Endothelial cell of umbilical vein (primary cell): ENCODE results near the gene SNCA. TPM values are rescaled to one million over a fixed set of nuclear protein-coding genes. Genes with fewer than 3 reads are reported as not detected.

Source experiments
- BruUV-seq: library from RNA; stranded (reverse); fragments of 400-500 nt; replicated peaks from 2 replicates; lab custom pipeline; 2021; lab: Mats Ljungman, UMichigan
- CTCF ChIA-PET: fragments of 300-600, 350-600 bp; sonication (Branson Sonifier 250); formaldehyde crosslinking; loops from one replicate; lab custom pipeline; 2021; ENCODE audit warnings: antibody characterized with exemption, inconsistent platforms; lab: Charles Lee
- POLR2A ChIA-PET: fragments of 300-600, 350-600 bp; sonication (Branson Sonifier 250); formaldehyde crosslinking; loops from one replicate; lab custom pipeline; 2021; ENCODE audit warnings: antibody characterized with exemption, inconsistent platforms; lab: Charles Lee
- DNase-seq: peaks from one replicate; pipeline ENCODE4 v3.0.0-alpha.2; 2011; ENCODE audit warnings: low read depth, low spot score
- FAIRE-seq: peaks from 2 replicates; lab custom pipeline; 2011; peaks lifted over from hg19 to GRCh38; lab: Jason Lieb, UNC
- H2AFZ ChIP-seq: 2 replicates; pipeline ENCODE4 v1.6.0; 2012; ENCODE audit warnings: low read depth, low read length, control low read depth, inconsistent platforms
- H3K27ac ChIP-seq: 2 replicates; pipeline ENCODE4 v1.5.1; 2011; ENCODE audit warnings: low read depth, mild to moderate bottlenecking, control low read depth, low read length, moderate library complexity; ENCODE audit not compliant: insufficient read depth
- H3K27me3 ChIP-seq, 2 experiments: 2 replicates each; pipeline versions ENCODE4 v1.6.0 to v1.6.1; 2011; ENCODE audit warnings: low read length in 2 of 2, mixed read lengths in 1 of 2; ENCODE audit not compliant: control insufficient read depth in 2 of 2, insufficient read depth in 2 of 2
- H3K36me3 ChIP-seq, 2 experiments: 2 replicates in 1 of 2; 3 replicates in 1 of 2; pipeline ENCODE4 v1.5.1; 2011; ENCODE audit warnings: low read length in 2 of 2, mild to moderate bottlenecking in 1 of 2, moderate library complexity in 1 of 2; ENCODE audit not compliant: control insufficient read depth in 2 of 2, insufficient read depth in 2 of 2; ENCODE audit errors: extremely low read depth in 1 of 2
- H3K4me1 ChIP-seq: 3 replicates; pipeline ENCODE4 v1.5.1; 2011; ENCODE audit warnings: mild to moderate bottlenecking, low read length; ENCODE audit not compliant: control insufficient read depth, insufficient read depth; ENCODE audit errors: extremely low read depth
- H3K4me2 ChIP-seq: 2 replicates; pipeline ENCODE4 v1.6.1; 2011; ENCODE audit warnings: low read length, control low read depth, mixed read lengths; ENCODE audit not compliant: insufficient read depth
- H3K4me3 ChIP-seq, 3 experiments: fragments of 200-600 bp in 1 of 3; sonication (generic), shearing (Covaris generic) in 1 of 3; replicated peaks in 1 of 3; 2 replicates each; pipeline ENCODE4 v1.5.1; 2011 to 2016; ENCODE audit warnings: control low read depth in 3 of 3, low read length in 3 of 3, mild to moderate bottlenecking in 2 of 3, inconsistent platforms in 1 of 3, low read depth in 1 of 3, moderate library complexity in 1 of 3; ENCODE audit not compliant: insufficient read depth in 1 of 3
- H3K79me2 ChIP-seq: 2 replicates; pipeline ENCODE4 v1.6.0; 2012; ENCODE audit warnings: low read length, inconsistent platforms; ENCODE audit not compliant: control insufficient read depth, insufficient read depth
- H3K9ac ChIP-seq: replicated peaks from 2 replicates; pipeline ENCODE3; 2011; ENCODE audit warnings: low read length, control low read depth; ENCODE audit not compliant: insufficient read depth; ENCODE audit errors: extremely low read depth
- H3K9me1 ChIP-seq: replicated peaks from 3 replicates; pipeline ENCODE4 v1.6.0; 2011; ENCODE audit warnings: mild to moderate bottlenecking, low read length; ENCODE audit not compliant: control insufficient read depth, insufficient read depth; ENCODE audit errors: extremely low read depth
- H3K9me3 ChIP-seq: replicated peaks from 2 replicates; pipeline ENCODE4 v1.5.1; 2012; ENCODE audit warnings: low read length, inconsistent platforms; ENCODE audit not compliant: control insufficient read depth, insufficient read depth
- H4K20me1 ChIP-seq: replicated peaks from 2 replicates; pipeline ENCODE3; 2011; ENCODE audit warnings: mild to moderate bottlenecking, low read length; ENCODE audit not compliant: control insufficient read depth, insufficient read depth; ENCODE audit errors: extremely low read depth
- EZH2 ChIP-seq: IDR thresholded peaks from 2 replicates; pipeline ENCODE4 v1.6.1; 2012; ENCODE audit warnings: borderline replicate concordance, low read depth, mild to moderate bottlenecking, moderate library complexity, low read length, inconsistent platforms; ENCODE audit not compliant: severe bottlenecking
- FOS ChIP-seq: IDR thresholded peaks from 2 replicates; pipeline ENCODE4 v1.6.1; 2011; ENCODE audit warnings: mild to moderate bottlenecking, low read length, moderate library complexity, borderline replicate concordance; ENCODE audit not compliant: insufficient read depth
- GATA2 ChIP-seq: IDR thresholded peaks from 2 replicates; pipeline ENCODE4 v1.7.0; 2011; ENCODE audit warnings: low read depth, mild to moderate bottlenecking, moderate library complexity, mixed read lengths, low read length; ENCODE audit not compliant: insufficient read length, insufficient read depth
- JUN ChIP-seq: IDR thresholded peaks from 2 replicates; pipeline ENCODE4 v1.6.1; 2011; ENCODE audit warnings: borderline replicate concordance, low read depth; ENCODE audit not compliant: insufficient read length, insufficient read depth
- MYC ChIP-seq: IDR thresholded peaks from one replicate; pipeline ENCODE4 v1.6.1; 2011; ENCODE audit warnings: mild to moderate bottlenecking, low read depth, low read length
- POLR2A ChIP-seq: IDR thresholded peaks from 2 replicates; pipeline ENCODE4 v1.6.1; 2012; ENCODE audit warnings: low read depth, mild to moderate bottlenecking, control low read depth, low read length
- POLR2AphosphoS5 ChIP-seq: IDR thresholded peaks from 2 replicates; pipeline ENCODE4 v1.6.1; 2012; ENCODE audit warnings: low read depth, mild to moderate bottlenecking, control low read depth, low read length, moderate library complexity; ENCODE audit not compliant: insufficient read depth
- dilution Hi-C: fragments of 300-500 bp; cut with MboI; formaldehyde crosslinking; loops from one replicate; pipeline ENCODE4 v1.15.0; 2019; ENCODE audit warnings: low sequenced_read_pairs; ENCODE audit not compliant: extremely low pct_ligation_motif_present
- intact Hi-C: fragments of 100-400 bp; cut with micrococcal nuclease; formaldehyde crosslinking; loops from one replicate; pipeline ENCODE4 v1.10.0; 2022
- polyA plus RNA-seq, 4 experiments: library from polyadenylated mRNA; depleted of rRNA in 3 of 4; stranded (reverse) in 3 of 4; unstranded in 1 of 4; fragments of >200 nt; gene quantifications; 2 replicates each; pipeline versions ENCODE4 v1.2.1 to v1.2.3, GENCODE V29; 2011 to 2012; ENCODE audit warnings: missing spikeins in 1 of 4
- total RNA-seq: library from RNA; stranded (reverse); gene quantifications from 2 replicates; pipeline ENCODE4 v1.2.3, GENCODE V29; 2021
- TF ChIP-seq, protein P1 (sequence below): IDR thresholded peaks from 2 replicates; pipeline ENCODE4 v1.6.1; 2011; ENCODE audit not compliant: insufficient read depth, insufficient read length
- TF ChIP-seq, protein P2 (sequence below), 2 donors: IDR thresholded peaks; 1 replicate in 1 of 2; 2 replicates in 1 of 2; pipeline ENCODE4 v1.5.1; 2011; ENCODE audit warnings: low read length in 2 of 2, mild to moderate bottlenecking in 2 of 2, moderate library complexity in 2 of 2, control low read depth in 1 of 2, inconsistent platforms in 1 of 2, low read depth in 1 of 2; ENCODE audit not compliant: insufficient read depth in 1 of 2; ENCODE audit errors: extremely low read depth in 1 of 2

The SNCA gene
- total and polyA plus RNA-seq, 2 donors (not counting 3 experiments of a cell fraction or from before 2014, with no cell fraction given) = 76.8 to 116 TPM

- Histone ChIP-seq H3K27ac (no peak overlapping the region), H4K20me1 (peaks cover 5% of the 10 kb centered on the region), H3K9me1 (no peaks in the 10 kb centered on the region), H3K4me2 (no peak overlapping the region), H3K4me3 (no peak overlapping the region), H3K79me2 (peaks cover 47% of the 10 kb centered on the region), H3K4me1 (no peaks in the 10 kb centered on the region), H3K27me3 (no peaks in the 10 kb centered on the region), H3K36me3 (peaks cover 0 to 2% of the 10 kb centered on the region in 2 experiments), H3K9me3 (no peaks in the 10 kb centered on the region), H2AFZ (no peak overlapping the region), H3K9ac (no peak overlapping the region)
- no peak for TF ChIP-seq GATA2
- TF ChIP-seq, protein P1, sequence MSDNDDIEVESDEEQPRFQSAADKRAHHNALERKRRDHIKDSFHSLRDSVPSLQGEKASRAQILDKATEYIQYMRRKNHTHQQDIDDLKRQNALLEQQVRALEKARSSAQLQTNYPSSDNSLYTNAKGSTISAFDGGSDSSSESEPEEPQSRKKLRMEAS = no peak
- no peak for TF ChIP-seq MYC
- TF ChIP-seq EZH2 = no peak
- no peak for TF ChIP-seq FOS
- no peak for TF ChIP-seq JUN
- no peak for TF ChIP-seq POLR2AphosphoS5
- TF ChIP-seq, protein P2, sequence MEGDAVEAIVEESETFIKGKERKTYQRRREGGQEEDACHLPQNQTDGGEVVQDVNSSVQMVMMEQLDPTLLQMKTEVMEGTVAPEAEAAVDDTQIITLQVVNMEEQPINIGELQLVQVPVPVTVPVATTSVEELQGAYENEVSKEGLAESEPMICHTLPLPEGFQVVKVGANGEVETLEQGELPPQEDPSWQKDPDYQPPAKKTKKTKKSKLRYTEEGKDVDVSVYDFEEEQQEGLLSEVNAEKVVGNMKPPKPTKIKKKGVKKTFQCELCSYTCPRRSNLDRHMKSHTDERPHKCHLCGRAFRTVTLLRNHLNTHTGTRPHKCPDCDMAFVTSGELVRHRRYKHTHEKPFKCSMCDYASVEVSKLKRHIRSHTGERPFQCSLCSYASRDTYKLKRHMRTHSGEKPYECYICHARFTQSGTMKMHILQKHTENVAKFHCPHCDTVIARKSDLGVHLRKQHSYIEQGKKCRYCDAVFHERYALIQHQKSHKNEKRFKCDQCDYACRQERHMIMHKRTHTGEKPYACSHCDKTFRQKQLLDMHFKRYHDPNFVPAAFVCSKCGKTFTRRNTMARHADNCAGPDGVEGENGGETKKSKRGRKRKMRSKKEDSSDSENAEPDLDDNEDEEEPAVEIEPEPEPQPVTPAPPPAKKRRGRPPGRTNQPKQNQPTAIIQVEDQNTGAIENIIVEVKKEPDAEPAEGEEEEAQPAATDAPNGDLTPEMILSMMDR (IDR thresholded peaks at IDR 0.05; ENCODE audit: extremely low read depth in 1 of 2, insufficient read depth in 1 of 2, low read depth in 1 of 2, low read length in 2 of 2) = no peak
- no peak for TF ChIP-seq POLR2A
- FAIRE-seq = no peak
- ChIA-PET CTCF (no interaction called here), POLR2A (no interaction called here)
- DNase-seq = no peak
- BruUV-seq = no TSS peak
- dilution Hi-C loops = no loop called here
- intact Hi-C loops = no loop called here
Observed at GRCh38 chr4:89773805-89774204, 63.2 kb downstream of the SNCA start.
